Large intestine (tissue), 3 donors: ENCODE data around the gene PPY. TPM values are rescaled to one million over a fixed set of nuclear protein-coding genes. Genes with fewer than 3 reads are reported as not detected.
A peak's percentile ranks its signal among the peaks of the same experiment; 100 is the strongest.

ENCODE experiments used
- DNase-seq, 2 donors: peaks; one replicate each; pipeline versions ENCODE4 v3.0.0 to v3.0.0-alpha.2; 2013
- H3K27ac ChIP-seq: one replicate; pipeline ENCODE4 v1.5.1; 2013; ENCODE audit warnings: low read length
- H3K27me3 ChIP-seq: 2 replicates; pipeline ENCODE4 v1.6.1; 2013; ENCODE audit warnings: low read length; ENCODE audit not compliant: control insufficient read depth, insufficient read depth
- H3K36me3 ChIP-seq: 2 replicates; pipeline ENCODE4 v1.6.1; 2013; ENCODE audit warnings: low read length; ENCODE audit not compliant: control insufficient read depth, insufficient read depth
- H3K4me1 ChIP-seq: one replicate; pipeline ENCODE4 v1.6.1; 2013; ENCODE audit warnings: low read length; ENCODE audit not compliant: control insufficient read depth, insufficient read depth
- H3K4me3 ChIP-seq: one replicate; pipeline ENCODE4 v1.5.1; 2013; ENCODE audit warnings: low read length
- H3K9me3 ChIP-seq: one replicate; pipeline ENCODE4 v1.6.1; 2013; ENCODE audit warnings: mild to moderate bottlenecking, low read depth, low read length, moderate library complexity; ENCODE audit not compliant: control insufficient read depth
- WGBS: methylation state at CpG from one replicate; pipeline ENCODE4 v1.1.5; 2013; ENCODE audit warnings: low lambda C conversion rate; ENCODE audit not compliant: insufficient coverage; 5-methylcytosine and 5-hydroxymethylcytosine counted together
- polyA plus RNA-seq: library from polyadenylated mRNA; unstranded; fragments of 120-200 nt; gene quantifications from one replicate; pipeline ENCODE4 v1.2.1, GENCODE V29; 2013

Gene PPY
- polyA plus RNA-seq, 1 donor: 0.34 TPM

DNA sequence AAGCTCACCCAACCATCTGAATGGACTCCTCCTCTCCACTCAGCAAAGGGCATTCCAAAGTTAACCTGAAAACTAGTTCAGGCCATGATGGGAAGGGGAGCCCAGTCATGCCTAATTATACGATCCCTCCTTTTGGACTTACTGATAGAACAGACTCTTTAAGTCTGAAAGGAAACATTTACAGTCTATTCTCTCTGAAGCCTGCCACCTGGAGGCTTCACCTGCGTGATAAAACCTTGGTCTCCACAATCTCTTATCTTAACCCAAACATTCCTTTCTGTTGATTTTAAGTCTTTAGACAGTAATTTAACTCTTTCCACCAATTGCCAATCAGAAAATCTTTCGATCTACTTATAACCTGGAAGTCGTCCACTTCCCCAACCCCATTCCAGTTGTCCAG is 25.9 kb downstream of the PPY start:
- WGBS: 30% methylated on average over 2 of the region's 4 CpGs
- Histone ChIP-seq H3K27ac (no peak overlapping the region), H3K4me3 (no peak overlapping the region), H3K4me1 (peaks cover 15% of the 10 kb centered on the region), H3K9me3 (no peaks in the 10 kb centered on the region), H3K27me3 (peaks cover 18% of the 10 kb centered on the region), H3K36me3 (no peaks in the 10 kb centered on the region)
- peak in 1 of 2 donors; percentile 24 for DNase-seq

DNA sequence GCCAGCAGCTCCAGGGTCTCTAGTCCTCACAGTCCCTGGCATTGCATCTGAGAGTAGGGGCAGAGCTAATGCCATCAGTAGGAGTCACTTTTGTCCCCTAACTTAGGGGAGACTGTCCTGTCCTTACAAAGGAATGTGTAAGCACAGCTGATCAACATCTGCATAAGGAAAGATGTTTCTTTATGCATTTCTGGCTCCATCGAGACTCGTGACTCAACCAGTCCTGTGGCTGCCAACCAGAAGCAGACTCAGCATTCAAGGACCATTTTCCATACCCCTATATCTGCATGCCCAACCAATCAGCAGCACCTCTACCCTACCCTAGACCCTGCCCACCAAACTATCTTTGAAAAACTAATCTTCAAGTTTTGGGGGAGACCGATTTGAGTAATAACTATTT is 26.7 kb downstream of the PPY start:
- no CpG with 5 or more reads among the region's 3 CpGs for WGBS
- no peak overlapping the region for H3K4me3 ChIP-seq

DNA sequence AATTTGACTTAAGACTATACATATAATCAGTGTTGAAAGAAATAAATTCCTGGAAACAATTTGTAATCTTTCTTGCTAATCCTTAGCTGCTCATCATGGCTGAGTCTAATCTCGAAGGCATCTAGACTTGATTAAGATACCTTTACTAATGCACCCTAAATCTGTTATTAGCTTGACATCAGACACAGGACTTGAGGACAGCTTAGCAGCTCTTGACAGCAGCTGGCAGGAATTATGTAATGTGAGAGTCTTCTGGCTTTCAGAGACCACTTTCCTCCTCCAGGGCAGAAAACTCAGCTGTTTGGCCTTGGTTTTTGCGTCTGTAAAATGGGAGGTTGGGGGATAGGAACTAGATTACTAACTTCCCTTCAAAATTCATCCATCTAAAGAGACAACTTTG is 27.8 kb downstream of the PPY start:
- H3K27ac ChIP-seq: no peak overlapping the region
- no peak for DNase-seq
- no CpG with 5 or more reads among the region's 2 CpGs for WGBS
- peaks cover 25% of the 10 kb centered on the region for H3K27me3 ChIP-seq
- no peak overlapping the region for H3K4me3 ChIP-seq
- H3K9me3 ChIP-seq: no peaks in the 10 kb centered on the region
- H3K4me1 ChIP-seq: peaks cover 15% of the 10 kb centered on the region
- no peaks in the 10 kb centered on the region for H3K36me3 ChIP-seq

More for the DNA sequence above, 26.7 kb downstream of the PPY start:
- no peak for DNase-seq
- peaks cover 19% of the 10 kb centered on the region for H3K27me3 ChIP-seq
- H3K4me1 ChIP-seq: peaks cover 15% of the 10 kb centered on the region
- H3K36me3 ChIP-seq: no peaks in the 10 kb centered on the region
- H3K9me3 ChIP-seq: no peaks in the 10 kb centered on the region
- no peak overlapping the region for H3K27ac ChIP-seq

DNA sequence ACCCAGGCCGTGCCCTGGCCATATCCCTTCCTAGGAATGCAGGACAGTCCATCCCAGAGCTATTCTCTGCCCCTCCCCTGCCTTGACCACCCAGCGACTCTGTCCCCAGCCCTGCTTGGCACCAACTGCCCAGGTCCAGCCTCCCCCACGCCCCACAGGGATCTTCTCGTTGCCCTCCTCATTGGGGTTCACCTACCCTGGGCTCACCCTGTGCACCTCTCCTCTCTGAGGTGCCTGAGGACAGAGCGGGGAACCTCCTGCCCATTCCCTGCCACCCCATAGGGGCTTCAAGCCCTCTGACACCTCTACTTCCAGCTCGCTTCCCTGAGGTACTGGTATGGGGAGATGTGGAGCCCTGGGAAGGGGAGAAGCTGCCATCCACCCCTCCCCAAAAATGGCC is 28.7 kb downstream of the PPY start:
- Histone ChIP-seq H3K27ac (no peak overlapping the region), H3K4me3 (no peak overlapping the region)
- no peak for DNase-seq

DNA sequence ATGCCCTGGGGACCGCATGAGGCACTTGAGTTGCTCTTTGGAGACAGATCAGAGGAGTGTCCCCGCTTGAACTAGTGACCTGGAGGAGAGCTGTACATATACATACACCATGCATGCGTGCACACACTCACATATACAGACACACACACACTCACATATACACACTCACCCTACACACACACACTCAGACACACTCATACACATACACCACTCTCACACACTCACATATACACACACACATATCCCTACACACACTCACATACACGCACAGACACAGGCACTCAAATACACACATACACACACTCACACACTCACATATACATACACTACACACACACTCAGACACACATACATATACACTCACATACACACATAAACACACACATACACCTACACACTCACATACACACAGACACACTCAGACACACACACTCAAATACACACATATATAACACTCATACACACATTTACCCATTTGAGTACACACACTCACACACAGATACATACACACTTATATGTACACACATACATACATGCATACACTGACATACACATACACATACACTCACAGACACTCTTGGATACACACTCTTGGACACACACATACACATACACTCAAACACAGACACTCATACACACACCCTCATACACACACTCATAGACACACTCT is 29.5 kb downstream of the PPY start:
- H3K27ac ChIP-seq: no peak overlapping the region
- no peak overlapping the region for H3K4me3 ChIP-seq
- no CpG with 5 or more reads among the region's 4 CpGs for WGBS
- peaks cover 37% of the 10 kb centered on the region for H3K27me3 ChIP-seq
- no peak for DNase-seq
- H3K9me3 ChIP-seq: no peaks in the 10 kb centered on the region
- H3K4me1 ChIP-seq: peaks cover 19% of the 10 kb centered on the region
- H3K36me3 ChIP-seq: no peaks in the 10 kb centered on the region

More for the DNA sequence above, 28.7 kb downstream of the PPY start:
- Histone ChIP-seq H3K4me1 (peaks cover 15% of the 10 kb centered on the region), H3K27me3 (peaks cover 32% of the 10 kb centered on the region), H3K36me3 (no peaks in the 10 kb centered on the region), H3K9me3 (no peaks in the 10 kb centered on the region)
- no CpG with 5 or more reads among the region's 6 CpGs for WGBS

DNA sequence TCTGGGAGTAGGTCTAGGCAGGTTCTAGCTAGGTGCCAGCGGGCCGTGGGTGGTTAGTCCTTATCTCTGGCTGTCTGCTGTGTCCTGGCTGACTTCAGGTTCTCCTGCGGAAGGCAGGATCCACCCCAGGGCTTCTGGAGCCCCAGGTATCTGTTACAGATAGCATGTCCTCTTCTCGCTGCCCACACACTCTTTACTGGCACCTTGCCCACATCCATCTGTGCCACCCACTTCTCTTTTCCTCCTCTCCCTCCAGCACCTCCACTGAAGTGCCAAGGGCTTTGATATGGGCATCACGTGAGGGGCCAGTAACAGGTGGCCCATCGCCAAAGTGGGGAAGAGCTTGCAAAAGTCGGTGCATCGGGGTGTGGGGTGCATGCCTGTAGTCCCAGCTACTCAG is 30.4 kb downstream of the PPY start:
- no peak overlapping the region for H3K4me3 ChIP-seq
- H3K36me3 ChIP-seq: no peaks in the 10 kb centered on the region
- no peak overlapping the region for H3K27ac ChIP-seq
- WGBS: no CpG with 5 or more reads among the region's 8 CpGs
- H3K4me1 ChIP-seq: peaks cover 18% of the 10 kb centered on the region
- DNase-seq: no peak
- H3K27me3 ChIP-seq: peaks cover 38% of the 10 kb centered on the region
- H3K9me3 ChIP-seq: no peaks in the 10 kb centered on the region

DNA sequence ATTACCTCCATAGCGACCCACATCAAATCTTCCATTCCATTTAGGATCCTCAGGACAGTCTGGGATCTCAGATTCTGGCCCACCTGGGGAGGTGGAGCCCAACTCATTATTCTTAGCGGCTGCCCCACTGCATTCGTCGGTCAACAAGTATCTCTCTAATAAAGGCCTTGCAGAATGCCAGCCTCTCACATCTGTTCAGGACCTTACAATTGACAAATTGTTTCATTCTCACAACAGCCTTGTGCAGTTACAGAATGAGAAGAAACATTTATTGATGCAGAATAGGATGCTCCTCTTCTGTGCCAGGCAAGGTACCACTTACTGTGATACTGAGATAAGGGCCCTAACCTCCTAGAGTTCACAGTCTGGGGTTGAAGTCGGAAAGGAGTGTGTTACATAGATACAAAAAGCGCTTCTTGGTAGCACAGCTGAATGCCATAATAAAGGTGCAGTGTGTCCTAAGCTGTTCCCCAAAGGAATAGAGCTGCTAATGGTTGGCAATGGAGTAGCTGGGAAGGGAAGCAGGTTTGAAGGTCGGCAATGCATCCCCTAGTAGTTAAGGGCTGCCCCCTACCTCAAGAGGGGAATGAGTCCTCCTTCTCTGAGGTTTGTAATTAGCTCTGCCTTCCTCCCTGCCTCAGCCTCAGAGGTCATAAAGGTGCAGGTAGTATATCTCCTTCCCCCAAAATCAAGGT is 32.6 kb downstream of the PPY start:
- peaks cover 59% of the 10 kb centered on the region for H3K27me3 ChIP-seq
- no peak for DNase-seq
- H3K9me3 ChIP-seq: no peaks in the 10 kb centered on the region
- H3K27ac ChIP-seq: no peak overlapping the region
- no peak overlapping the region for H3K4me3 ChIP-seq
- peaks cover 25% of the 10 kb centered on the region for H3K4me1 ChIP-seq
- WGBS: no CpG with 5 or more reads among the region's 7 CpGs
- no peaks in the 10 kb centered on the region for H3K36me3 ChIP-seq

DNA sequence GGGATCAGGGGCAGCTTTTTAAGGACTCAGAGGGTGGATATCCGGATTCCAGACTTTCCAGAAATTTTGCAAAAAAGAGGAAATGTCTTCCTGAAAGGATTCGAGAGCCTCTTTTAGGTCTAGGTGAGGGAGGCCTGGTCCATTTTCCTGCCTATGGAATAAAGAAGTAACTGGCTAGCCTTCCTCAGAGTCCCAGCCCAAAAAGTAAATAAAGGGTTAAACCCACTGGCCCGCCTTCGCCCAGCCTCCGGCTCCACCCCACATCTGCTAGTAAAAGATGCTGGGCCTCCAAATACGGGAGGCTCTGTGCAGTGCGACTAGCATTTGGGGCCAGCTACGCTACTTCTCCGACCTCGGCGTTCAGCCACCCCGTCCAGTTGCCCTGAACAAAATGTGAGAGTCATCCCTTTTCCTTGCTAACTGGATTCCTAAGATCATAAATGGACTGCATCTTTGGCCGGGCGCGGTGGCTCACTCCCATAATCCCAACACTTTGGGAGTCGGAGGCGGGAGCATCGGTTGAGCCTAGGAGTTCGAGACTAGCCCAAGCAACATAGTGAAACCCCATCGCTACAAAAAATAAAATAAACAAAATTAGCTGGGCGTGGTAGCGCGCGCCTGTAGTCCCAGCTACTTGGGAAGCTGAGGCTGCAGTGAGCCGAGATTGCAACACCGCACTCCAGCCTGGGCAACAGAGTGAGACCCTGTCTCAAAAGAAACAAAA is 34.1 kb downstream of the PPY start:
- peak in 1 of 2 donors; percentile 55 for DNase-seq
- WGBS: 0% methylated on average over 1 of the region's 26 CpGs
- H3K9me3 ChIP-seq: no peaks in the 10 kb centered on the region
- peaks cover 67% of the 10 kb centered on the region for H3K27me3 ChIP-seq
- peak overlapping the region; percentile 61 for H3K4me3 ChIP-seq
- no peaks in the 10 kb centered on the region for H3K36me3 ChIP-seq
- H3K27ac ChIP-seq: no peak overlapping the region
- H3K4me1 ChIP-seq: peaks cover 25% of the 10 kb centered on the region

DNA sequence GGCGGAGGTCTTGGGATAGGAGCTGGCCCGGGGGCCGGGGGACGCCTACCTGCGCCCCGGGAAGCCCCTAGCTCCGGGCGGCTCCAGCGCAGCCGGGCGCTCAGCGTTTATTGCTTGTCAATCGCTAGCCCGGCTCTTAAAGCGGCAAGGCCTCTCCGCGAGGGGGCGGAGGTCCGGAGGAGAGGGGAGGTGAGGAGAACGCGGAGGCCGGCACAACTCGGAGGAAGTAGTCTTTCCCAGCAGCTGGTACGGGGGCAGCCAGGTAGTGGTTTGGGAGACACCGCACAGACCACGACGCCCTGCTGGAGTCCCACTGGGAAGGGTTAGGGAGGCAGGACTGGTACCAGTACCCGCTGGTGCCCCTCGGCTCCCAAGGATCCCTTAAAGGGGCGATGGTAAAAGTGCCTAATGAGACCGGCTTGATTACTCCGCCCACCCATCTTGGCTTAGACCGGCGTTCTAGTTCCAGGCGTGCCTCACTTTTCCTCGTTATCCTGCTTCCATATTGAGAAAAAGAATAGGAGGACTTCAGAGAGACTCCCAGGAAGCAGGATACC is 34.8 kb downstream of the PPY start, which contains the start of gene MPP2:
MPP2 (minus strand) TSS at position 112 of the 557 bp plus-strand sequence. CDS start 3,076 bp downstream, outside the sequence.
- peak in 1 of 2 donors; percentile 80 for DNase-seq
- peaks cover 25% of the 10 kb centered on the region for H3K4me1 ChIP-seq
- H3K27ac ChIP-seq: peak within 1 kb of the TSS; percentile 48
- peaks cover 67% of the 10 kb centered on the region for H3K27me3 ChIP-seq
- H3K9me3 ChIP-seq: no peaks in the 10 kb centered on the region
- 10% methylated on average over 4 of the region's 36 CpGs for WGBS
- no peaks in the 10 kb centered on the region for H3K36me3 ChIP-seq
- peak within 1 kb of the TSS; percentile 61 for H3K4me3 ChIP-seq

DNA sequence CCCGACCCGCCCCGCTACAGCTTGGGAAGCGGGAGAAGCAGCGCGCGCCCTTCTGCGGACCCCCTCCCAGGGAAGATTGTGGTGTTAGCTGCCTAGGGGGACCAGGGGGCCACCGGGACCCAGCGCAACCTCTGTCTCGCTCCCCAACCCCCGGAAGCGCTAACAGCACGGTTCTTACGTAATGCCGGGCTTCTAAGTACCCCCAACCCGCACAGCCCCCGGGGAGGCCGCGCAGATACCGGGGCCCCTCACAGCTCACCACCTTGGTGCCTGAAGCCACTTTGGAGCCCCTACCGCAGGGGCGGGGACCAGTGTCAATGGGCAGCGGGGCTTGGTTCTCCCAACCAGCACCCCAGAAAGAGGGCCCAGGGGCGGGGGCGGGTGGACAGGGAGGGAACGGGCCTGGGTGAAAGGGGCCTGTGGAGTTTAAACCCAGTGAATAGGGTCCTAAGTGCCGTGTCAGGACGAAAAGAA is 35.3 kb downstream of the PPY start:
- peak overlapping the region; percentile 48 for H3K27ac ChIP-seq
- H3K9me3 ChIP-seq: no peaks in the 10 kb centered on the region
- no CpG with 5 or more reads among the region's 29 CpGs for WGBS
- peaks cover 67% of the 10 kb centered on the region for H3K27me3 ChIP-seq
- H3K4me3 ChIP-seq: peak overlapping the region; percentile 61
- DNase-seq: peak in 1 of 2 donors; percentile 17
- H3K4me1 ChIP-seq: peaks cover 25% of the 10 kb centered on the region
- no peaks in the 10 kb centered on the region for H3K36me3 ChIP-seq
